Ecto neural progenitor cell (in vitro differentiated cells): ENCODE data around the gene SRCIN1.
"Not testable (repeated sequence)": the region's sequence is repeated elsewhere in the genome, so short reads cannot be mapped to it uniquely, and the experiment has no call there.

Experiments used
- DNase-seq: peaks from one replicate; pipeline ENCODE4 v3.0.0-alpha.2; 2018; ENCODE audit warnings: low spot score

Gene SRCIN1

DNA sequence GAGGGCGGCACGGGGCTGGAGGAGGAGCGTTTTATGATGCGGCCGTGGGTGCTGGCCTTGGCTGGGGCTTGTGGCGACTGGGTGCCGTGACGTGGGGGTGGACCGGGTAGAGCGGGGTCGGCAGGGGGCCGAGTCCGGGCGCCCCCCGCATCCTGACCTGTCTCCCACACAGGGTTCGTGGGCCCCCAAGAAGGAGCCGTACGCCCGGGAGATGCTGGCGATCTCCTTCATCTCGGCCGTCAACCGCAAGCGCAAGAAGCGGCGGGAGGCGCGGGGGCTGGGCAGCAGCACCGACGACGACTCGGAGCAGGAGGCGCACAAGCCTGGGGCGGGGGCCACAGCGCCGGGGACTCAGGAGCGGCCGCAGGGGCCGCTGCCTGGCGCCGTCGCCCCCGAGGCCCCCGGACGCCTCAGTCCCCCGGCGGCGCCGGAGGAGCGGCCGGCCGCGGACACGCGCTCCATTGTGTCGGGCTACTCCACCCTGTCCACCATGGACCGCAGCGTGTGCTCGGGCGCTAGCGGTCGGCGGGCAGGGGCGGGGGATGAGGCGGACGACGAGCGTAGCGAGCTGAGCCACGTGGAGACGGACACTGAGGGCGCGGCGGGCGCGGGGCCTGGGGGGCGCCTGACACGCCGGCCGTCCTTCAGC is 95.9 kb downstream of the SRCIN1 start:
- DNase-seq, result peak; percentile 80

DNA sequence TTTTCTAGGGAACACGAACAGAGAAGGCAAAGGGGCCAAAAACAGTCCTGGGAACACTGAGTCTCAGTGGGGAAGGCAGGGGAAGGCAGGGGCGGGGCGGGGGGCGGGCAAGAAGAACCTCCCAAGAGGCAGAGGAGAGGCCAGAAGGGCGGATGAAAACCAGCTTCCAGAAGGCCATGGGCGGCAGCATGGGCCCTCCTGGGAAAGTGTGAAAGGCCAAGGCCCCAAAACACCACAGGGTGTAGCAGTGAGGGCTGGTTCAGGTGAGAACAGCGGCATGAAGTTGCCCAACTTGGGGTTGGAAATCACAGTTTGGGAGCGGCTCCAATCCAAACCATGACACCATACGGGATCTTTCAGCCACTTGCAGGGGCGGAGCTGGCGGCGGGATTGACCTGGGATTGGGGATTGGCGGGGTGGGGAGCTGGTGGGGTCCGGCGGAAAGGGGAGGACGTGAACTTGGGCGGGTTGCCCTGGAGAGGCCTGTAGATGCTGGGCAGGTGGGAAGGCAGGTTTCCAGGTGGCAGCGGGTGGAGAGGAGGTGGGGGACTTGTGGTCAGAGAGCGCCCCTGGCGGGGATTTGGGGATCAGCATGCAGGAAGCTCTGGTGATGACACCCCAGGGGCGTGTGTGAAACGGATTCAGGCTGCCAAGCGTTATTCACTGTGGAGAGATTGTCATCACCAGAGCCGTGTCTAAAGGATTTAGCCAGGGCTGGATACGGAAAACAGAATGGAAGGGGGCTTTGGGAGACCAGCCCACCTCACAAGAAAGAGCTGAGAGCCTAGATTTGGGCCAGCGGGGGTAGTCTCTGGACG is 96.6 kb downstream of the SRCIN1 start:
- peak; percentile 96 for DNase-seq

DNA sequence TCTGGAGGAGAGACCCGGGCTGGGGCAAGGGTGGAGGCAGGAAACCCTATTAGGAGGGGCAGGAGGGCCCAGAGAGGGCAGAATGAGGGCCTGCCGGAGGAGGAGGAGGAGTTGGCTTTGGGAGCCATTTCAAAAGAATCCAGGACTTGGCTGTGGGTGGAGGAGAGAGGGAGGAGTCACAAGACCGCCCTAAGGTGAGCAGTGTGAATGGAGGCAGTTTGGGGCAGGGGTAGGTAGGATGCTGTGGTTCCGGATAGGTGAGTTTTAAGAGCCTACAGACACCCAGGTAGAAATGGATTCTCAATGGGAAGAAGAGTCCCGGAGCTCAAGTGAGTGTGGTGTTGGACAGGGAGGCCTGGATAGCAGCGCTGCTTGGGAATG is 97.2 kb downstream of the SRCIN1 start:
- DNase-seq, result no peak

DNA sequence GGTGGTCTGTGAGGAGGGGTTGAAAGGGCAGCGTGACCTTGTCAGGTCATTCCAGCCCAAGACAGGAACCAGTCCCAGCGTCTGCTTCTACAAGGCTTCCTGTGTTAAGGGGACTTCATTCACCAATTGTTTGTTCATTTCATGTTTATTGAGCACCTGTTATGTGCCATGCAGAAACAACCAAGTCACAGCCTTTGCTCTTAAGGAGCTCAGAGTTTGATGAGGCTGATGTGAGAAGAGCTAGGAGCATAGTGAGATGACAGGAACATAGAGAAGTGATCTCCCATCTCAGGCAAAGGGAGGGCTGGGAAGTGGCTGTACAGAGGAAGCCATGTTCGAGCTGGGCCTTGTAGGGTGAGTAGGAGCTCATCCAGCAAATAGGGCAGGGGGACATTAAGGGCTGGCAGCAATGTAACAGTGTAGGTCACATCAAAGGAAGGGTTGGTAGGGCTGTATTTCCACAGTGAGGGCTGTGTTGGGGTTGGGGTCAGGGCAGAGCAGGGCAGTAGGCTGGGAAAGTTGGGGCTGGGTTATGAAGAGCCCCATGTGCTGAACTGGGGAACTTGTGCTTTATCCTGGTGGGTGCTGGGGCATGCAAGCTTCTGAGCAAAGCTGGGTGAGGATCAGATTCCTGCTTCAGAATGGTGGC is 97.7 kb downstream of the SRCIN1 start:
- no peak for DNase-seq

DNA sequence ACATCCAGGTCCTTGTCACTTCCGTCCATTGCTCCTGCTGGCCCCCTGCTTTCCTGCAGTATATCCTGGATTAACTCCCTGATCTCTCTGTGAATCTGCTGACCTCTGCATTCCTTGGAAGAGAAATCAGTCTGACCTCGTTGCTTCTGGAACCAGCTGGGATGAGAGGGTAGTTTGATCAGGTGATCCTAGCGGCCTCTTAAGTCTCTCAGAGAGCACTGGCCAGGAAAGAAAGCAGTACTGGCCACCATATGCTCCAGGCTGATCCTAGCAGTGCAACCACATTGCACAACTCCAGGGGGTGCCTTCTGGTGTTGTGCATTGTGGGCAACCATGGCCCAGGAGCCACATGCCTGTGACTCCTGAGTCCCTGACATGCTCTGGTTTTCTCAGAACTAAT is 98.3 kb downstream of the SRCIN1 start:
- no peak for DNase-seq

DNA sequence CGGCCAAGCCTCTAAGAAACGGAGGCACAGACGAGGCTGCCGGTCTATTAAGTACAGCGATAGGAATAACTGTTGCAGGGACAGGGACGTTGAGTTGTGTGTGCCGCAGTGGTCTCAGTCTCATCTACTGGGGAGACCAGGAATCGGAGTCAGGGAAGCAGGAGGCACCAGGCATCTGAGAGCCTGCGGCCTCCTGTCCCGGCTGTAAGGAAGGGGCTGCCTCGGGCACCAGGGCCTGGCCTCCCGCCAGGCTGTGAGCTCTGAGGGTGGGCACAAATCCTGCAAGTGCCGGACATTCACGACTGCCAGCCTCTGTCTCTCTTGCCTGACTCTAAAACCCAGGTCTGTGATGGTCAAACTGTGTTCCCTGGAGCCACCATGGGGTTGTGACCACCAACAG is 101.5 kb downstream of the SRCIN1 start:
- no peak for DNase-seq

DNA sequence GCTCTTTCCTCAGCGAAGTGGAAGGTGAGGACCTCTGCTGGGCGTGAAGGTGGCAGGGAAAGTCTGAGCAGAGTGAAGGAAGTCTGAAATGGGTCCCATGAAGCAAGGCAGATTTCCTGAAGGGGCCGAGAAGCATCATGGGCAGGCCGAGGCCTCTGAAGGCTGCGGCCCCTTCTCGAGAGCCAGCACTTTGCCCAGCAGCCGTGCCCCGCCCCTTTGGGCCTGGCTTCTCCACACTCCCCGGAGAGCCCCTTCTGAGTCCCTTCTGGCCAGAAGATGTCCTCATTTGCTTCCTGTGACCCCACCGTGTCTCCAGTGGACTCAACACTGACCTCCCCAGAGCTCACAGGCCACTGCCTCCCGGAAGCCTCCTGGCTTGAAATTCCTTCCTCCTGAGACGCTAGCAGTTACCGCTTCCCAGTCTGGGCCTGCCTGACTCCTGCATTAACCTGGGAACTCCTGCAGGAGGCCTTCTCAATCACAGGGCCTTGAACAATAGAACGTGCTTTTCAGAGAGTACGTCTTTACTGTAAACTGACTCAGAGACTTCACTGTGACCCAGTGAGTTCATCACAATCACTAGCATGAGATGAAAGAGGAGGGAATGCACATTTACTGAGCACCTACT is 102.4 kb downstream of the SRCIN1 start:
- not testable (repeated sequence) for DNase-seq

DNA sequence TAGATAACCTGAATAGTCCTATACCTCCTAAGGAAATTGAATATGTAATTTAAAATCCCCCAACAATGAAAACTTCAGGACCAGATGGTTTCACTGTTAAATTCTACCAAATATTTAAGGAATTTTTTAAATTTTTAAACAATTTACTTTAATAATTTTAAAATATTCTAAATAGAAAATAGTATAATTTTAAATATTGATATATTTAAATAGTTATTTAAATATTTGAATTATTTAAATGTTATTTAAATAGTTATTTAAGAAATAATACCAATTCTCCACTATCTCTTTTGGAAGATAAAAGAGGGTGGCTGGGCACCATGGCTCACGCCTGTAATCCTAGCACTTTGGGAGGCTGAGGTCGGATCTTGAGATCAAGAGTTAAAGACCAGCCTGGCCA is 104.0 kb downstream of the SRCIN1 start:
- DNase-seq, result not testable (repeated sequence)

DNA sequence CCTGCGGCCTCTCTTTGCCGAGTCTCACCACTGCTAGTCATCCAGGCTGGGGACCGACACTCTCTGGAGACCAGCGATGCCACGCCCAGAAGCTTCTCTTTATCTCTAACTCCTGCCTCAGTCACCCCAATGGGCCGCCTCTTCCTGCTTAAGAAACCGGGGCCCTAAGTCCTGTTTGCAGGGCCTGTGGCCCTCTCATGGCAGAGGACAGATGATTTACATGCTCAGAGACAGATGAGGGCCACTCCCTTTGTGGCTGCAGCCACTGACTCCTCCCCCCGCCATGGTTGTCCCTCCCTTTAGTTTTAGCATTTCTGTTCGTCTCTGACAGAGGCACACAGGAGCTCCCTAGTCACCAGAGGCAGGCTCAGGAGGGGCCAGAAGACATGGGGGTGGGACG is 106.5 kb downstream of the SRCIN1 start:
- not testable (repeated sequence) for DNase-seq

DNA sequence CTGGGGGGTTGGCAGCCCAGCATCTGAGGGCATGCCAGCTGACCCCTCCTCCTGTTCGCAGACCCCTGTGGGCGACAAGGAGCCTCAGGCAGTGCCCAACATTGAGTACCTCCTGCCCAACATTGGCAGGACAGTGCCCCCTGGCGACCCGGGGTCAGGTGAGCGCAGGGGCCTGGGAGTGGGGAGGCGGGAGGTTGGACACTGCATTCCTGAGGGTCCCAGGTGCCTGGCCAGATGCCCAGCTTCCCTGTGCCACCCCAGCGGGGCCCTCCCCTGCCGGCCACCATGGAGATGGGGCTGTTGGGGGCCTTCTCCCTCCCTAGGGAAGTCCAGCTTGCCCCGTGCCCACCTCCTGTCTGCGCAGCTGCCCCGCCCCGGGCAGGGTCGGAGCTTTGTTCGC is 107.4 kb downstream of the SRCIN1 start:
- no peak for DNase-seq

DNA sequence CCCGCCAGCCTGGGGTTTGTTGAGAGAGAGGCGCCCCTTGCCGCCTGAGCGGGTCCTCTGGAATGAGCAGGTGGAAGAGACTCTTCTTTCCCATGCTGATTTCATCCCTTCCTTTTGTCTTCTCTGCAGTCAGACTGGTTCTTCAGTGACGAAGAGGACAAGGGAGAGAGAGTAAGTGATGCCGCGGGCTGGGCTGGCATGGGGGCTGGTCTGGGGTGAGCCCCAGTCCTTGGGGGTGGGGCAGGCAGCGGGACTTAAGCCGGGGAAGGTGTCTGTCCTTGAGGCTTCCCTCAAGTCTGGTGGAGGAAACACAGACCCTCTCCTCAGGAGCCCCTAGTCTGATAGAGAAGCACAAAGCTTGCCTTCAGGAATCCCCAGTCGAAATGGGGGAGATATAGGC is 108.1 kb downstream of the SRCIN1 start:
- DNase-seq, result not testable (repeated sequence)

DNA sequence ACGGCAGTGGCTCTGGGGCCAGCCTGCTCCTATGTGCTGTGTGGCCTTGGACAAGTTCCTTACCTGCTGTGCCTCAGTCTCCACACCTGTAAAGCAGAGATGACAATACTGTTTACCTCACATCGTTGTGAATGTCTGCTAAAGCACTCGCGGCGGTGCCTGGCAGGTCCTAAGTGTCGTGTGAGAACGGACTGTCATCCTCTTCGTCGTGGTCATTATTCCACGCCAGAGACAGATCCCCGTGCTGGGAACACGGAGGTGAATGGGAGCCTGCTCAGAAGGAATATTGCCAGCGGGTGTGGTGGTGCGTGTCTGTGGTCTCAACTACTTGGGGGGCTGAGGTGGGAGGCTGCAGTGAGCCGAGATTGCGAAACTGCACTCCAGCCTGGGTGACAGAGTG is 111.6 kb downstream of the SRCIN1 start:
- DNase-seq, result not testable (repeated sequence)

DNA sequence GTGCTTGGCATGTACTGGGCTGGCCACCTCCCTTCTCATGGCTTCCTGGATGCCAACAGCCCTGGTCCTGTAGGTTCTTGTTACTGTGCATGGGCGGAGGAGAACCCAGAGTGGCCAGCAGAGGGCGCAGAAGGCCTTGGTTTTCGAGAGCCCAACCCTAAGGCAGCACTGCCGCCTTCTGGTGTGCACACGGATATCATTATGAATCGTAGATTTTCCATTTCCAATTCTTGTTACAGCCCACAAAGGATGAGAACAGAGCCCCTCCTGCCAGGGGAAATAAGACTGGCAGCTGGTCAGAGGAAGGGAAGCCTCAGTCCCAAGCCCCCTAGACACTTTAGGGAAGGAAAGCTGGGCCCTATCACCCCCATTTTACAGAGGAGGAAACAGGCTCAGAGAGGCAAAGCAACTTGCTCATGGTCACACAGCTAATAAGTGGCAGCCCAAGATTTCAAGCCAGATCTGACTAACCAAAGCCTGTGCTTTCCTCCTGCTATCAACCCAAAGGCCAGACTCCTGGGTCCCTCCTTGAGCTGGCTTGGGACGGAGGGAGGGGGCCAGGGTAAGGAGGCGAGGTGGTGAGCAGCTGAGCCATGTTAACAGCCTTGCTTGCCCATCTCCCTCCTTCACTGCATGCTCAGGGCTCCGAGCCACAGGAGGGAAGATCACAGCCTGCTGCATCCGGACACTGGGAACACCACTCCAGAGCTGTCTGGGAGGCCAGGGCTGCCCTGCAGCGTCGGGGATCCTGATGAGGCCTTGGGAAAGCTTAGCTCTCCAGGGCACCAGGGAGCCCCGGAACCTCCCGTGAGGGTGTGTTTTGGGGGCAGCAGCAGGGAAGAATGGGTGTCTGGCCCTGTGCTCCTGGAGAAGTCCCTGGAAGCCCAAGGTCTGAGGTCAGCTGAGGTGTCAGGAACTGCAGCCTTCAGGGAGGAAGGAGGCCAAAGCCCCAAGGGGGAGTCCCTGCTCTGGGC is 113.4 kb downstream of the SRCIN1 start:
- DNase-seq, result peak; percentile 93

DNA sequence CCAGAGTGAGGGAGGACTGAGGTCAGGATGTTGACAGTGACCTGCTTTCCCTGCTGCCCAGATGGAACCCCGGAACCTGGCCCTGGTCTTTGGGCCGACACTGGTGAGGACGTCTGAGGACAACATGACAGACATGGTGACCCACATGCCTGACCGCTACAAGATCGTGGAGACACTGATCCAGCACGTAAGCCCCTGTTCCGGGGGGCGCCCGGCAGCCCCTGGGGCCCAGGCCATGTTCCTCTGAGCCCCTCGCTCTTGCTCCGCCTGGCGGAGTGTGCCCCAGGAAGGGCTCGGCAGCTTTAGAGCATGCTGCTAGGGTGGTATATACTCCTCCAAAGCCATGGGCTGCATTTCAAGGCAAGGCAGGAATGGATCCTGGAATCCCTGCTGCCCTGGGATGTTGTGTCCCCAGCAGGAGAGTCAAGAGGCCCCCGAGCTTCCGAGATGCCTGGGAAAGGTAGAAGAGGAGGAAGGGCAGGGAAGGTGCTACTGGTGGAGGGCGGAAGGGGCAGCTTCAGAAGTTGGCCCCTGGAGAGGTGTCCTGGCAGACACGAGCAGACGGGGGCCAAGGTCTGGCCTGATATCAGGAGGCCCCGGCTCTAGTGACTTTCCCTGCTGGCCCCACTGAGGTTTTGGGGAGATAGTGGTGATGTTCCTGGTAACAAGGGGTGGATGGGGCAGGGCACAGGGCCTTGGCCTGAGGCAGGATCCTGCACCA is 114.2 kb downstream of the SRCIN1 start:
- not testable (repeated sequence) for DNase-seq

DNA sequence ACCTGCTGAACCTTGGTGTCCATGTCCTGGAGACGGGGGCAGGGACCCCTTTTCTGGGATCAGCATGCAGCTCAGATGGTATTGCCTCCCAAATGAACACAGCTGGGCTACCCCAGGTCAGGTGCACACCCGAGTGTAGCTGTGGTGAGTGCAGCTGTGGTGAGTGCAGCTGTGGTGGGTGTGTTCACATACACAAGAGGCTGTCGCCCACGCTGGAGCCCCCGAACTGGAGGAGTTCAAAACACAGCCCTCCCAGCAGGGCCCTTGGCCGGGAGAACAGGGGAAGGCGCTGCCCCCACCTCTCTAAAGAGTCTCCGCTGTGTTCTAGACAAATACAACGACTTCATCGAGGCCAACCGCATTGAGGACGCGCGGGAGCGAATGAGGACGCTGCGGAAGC is 116.0 kb downstream of the SRCIN1 start:
- DNase-seq, result not testable (repeated sequence)

DNA sequence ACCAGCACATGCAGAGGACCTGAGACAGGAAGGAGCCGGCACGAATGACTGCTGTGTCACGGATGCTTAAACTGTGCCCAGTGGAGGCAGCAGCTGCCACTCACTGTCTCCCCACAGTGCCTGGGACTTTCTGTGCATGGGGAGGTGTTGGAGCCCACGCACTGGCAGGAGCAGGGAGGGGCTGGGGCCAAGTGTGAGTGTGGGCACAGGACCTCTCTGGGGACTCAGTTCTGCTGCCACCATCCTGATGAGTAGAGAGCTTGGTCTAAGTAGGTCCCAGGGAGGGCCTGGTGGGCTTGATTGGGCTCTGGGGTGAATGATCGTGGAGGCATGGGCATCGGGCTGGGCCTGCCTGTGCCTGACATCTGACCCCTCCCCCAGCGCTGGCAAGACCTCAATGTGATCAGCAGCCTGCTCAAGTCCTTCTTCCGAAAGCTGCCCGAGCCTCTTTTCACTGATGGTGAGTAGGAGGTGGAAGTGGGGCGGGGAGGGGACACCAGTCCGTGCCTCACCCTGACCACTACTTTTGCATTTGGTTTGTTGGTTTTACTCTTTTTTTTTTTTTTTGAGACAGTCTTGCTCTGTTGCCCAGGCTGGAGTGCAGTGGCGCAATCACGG is 120.0 kb downstream of the SRCIN1 start:
- not testable (repeated sequence) for DNase-seq

DNA sequence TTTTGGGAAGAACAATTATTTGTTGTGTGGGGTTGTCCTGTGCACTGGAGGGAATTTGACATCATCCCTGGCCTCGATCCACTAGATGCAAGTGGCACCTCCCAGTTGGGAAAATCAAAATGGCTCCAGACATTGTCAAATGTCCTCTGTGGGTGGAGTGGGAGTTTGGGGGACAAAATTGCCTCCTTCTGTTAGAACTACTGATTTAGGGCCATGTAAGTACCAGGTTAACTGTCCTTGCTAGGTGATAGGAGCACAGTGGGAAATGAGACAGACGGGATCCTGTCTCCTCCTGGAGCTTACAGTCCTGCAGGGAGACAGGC is 120.6 kb downstream of the SRCIN1 start:
- DNase-seq, result no peak

DNA sequence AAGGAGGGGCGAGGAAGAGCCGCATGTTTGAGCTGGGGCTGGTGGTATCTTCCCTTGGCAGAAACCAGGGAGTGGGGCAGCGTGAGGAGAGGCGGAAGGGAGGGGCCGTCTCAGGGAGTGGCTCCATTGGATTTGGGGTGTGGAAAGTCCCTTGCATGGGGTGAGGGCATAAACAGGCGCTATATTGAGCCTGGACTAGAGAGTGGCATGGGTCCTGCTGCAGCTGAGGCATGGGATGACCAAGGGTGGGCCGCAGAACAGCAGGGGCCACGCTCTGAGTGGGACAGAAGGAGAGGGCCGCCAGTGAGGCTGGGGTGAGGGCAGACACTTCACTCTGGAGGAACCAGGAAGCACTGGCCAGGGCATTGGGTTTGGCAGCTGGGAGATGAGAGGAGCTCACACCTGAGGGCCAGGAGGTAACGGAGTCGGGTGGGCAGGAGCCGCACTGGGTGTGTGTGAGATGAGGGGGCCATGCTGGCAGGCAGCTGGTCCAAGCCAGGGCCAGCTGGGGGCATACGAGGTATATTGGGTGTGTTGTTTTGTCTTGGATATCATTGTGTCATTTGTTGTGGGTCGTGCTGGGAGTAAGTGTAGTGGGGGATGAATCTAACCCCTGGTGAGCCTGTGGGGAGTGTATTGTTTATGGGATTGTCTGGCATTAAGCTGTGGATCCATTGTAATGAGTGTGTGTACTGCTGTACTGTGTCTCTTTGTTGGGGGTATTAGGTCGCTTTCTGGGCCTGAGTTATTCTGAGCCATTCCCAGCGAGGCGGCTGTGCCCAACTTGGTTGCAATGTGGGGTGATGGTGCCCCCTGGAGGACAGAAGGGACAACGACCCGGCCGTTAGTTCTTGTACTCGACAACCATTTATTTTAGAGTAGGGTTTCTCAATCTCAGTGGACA is 121.3 kb downstream of the SRCIN1 start:
- DNase-seq, result peak; percentile 89

DNA sequence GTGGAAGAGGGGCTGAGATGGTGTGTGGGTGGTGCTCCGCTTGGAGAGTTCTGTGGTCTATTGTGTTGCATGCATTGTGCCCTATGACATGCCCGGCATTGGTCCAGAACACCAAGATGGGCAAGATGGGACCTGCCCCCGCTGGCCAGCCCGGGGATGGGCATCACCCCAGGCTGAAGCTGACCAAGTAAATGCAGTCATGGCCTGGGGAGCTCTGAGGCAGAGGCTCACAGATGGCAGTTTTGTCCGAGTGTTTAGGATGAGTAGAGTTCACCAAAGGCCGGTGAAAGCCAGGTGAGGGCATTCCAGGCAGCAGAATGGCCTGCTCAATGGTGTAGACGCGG is 123.1 kb downstream of the SRCIN1 start:
- DNase-seq, result not testable (repeated sequence)
